IMR-90 (cell line): ENCODE results near the gene SYTL3. TPM values are rescaled to one million over a fixed set of nuclear protein-coding genes. Genes with fewer than 3 reads are reported as not detected.

Source experiments
- ATAC-seq: fragments of 200-7000 bp; cut with Tn5 transposase; 2 replicates; pipeline ENCODE4 v1.9.1; 2020; ENCODE audit warnings: low read depth, mild to moderate bottlenecking, moderate library complexity
- BruUV-seq: library from RNA; stranded (reverse); fragments of 400-500 nt; replicated peaks from 2 replicates; lab custom pipeline; 2021; lab: Mats Ljungman, UMichigan
- CTCF ChIA-PET: fragments of 300-600 bp; formaldehyde crosslinking; extraction: SDS; loops from one replicate; lab custom pipeline; 2021; ENCODE audit warnings: antibody characterized with exemption; lab: Yijun Ruan, JAX
- POLR2A ChIA-PET: fragments of 300-600 bp; sonication (Branson Sonifier 250); formaldehyde crosslinking; loops from one replicate; lab custom pipeline; 2022; ENCODE audit warnings: antibody characterized with exemption; ENCODE audit not compliant: unreplicated experiment; lab: Charles Lee
- DNase-seq: peaks from one replicate; pipeline ENCODE4 v3.0.0; 2013
- H2AFZ ChIP-seq: replicated peaks from 2 replicates; pipeline ENCODE3; 2013; ENCODE audit warnings: low read length, mild to moderate bottlenecking; ENCODE audit not compliant: poor library complexity
- H2AK5ac ChIP-seq: 2 replicates; pipeline ENCODE4 v1.6.1; 2013; ENCODE audit warnings: low read depth, low read length, inconsistent platforms
- H2AK9ac ChIP-seq: replicated peaks from 2 replicates; pipeline ENCODE3; 2013; ENCODE audit warnings: mild to moderate bottlenecking, low read depth, low read length, moderate library complexity; ENCODE audit not compliant: poor library complexity
- H2BK120ac ChIP-seq: 2 replicates; pipeline ENCODE4 v1.6.1; 2013; ENCODE audit warnings: low read depth, low read length, inconsistent platforms
- H2BK15ac ChIP-seq: 3 replicates; pipeline ENCODE4 v1.6.1; 2013; ENCODE audit warnings: low read depth, low read length, inconsistent platforms
- H2BK20ac ChIP-seq: 2 replicates; pipeline ENCODE4 v1.6.1; 2013; ENCODE audit warnings: low read depth, mild to moderate bottlenecking, inconsistent platforms, low read length, moderate library complexity
- H2BK5ac ChIP-seq: 2 replicates; pipeline ENCODE4 v1.6.1; 2013; ENCODE audit warnings: mild to moderate bottlenecking, low read depth, low read length, inconsistent platforms; ENCODE audit not compliant: poor library complexity, severe bottlenecking
- H3K14ac ChIP-seq: replicated peaks from 2 replicates; pipeline ENCODE4 v1.6.1; 2013; ENCODE audit warnings: low read depth, low read length, inconsistent platforms
- H3K18ac ChIP-seq: 2 replicates; pipeline ENCODE4 v1.6.1; 2013; ENCODE audit warnings: low read depth, low read length, control low read depth
- H3K23ac ChIP-seq: 2 replicates; pipeline ENCODE4 v1.6.1; 2013; ENCODE audit warnings: low read depth, low read length, inconsistent platforms
- H3K27ac ChIP-seq: 2 replicates; pipeline ENCODE4 v1.5.1; 2013; ENCODE audit warnings: mild to moderate bottlenecking, control low read depth, low read length; ENCODE audit not compliant: insufficient read depth
- H3K27me3 ChIP-seq: 2 replicates; pipeline ENCODE4 v1.6.1; 2013; ENCODE audit warnings: low read length; ENCODE audit not compliant: control insufficient read depth, insufficient read depth
- H3K36me3 ChIP-seq: 2 replicates; pipeline ENCODE4 v1.6.1; 2013; ENCODE audit warnings: low read length, mixed read lengths; ENCODE audit not compliant: control insufficient read depth, insufficient read depth
- H3K4ac ChIP-seq: 2 replicates; pipeline ENCODE4 v1.6.1; 2013; ENCODE audit warnings: low read depth, low read length, inconsistent platforms
- H3K4me1 ChIP-seq: 2 replicates; pipeline ENCODE4 v1.6.1; 2013; ENCODE audit warnings: low read length, mixed read lengths; ENCODE audit not compliant: control insufficient read depth, insufficient read depth
- H3K4me2 ChIP-seq: 2 replicates; pipeline ENCODE4 v1.6.1; 2013; ENCODE audit warnings: low read depth, mild to moderate bottlenecking, control low read depth, low read length, moderate library complexity
- H3K4me3 ChIP-seq: 2 replicates; pipeline ENCODE4 v1.5.1; 2013; ENCODE audit warnings: low read depth, mild to moderate bottlenecking, control low read depth, low read length, moderate library complexity; ENCODE audit not compliant: insufficient read depth
- H3K56ac ChIP-seq: 2 replicates; pipeline ENCODE4 v1.6.1; 2013; ENCODE audit warnings: low read length, inconsistent platforms; ENCODE audit not compliant: insufficient read depth; ENCODE audit errors: extremely low read depth
- H3K79me1 ChIP-seq, 2 experiments: 2 replicates each; pipeline ENCODE4 v1.6.1; 2013; ENCODE audit warnings: low read length in 2 of 2, inconsistent platforms in 1 of 2, low read depth in 1 of 2
- H3K9ac ChIP-seq: 2 replicates; pipeline ENCODE4 v1.6.1; 2013; ENCODE audit warnings: low read depth, low read length, control low read depth
- H3K9me1 ChIP-seq: 2 replicates; pipeline ENCODE4 v1.6.1; 2013; ENCODE audit warnings: low read length, inconsistent platforms; ENCODE audit not compliant: insufficient read depth
- H3K9me3 ChIP-seq: 2 replicates; pipeline ENCODE4 v1.6.1; 2013; ENCODE audit warnings: low read length; ENCODE audit not compliant: control insufficient read depth, insufficient read depth
- H4K20me1 ChIP-seq: 2 replicates; pipeline ENCODE4 v1.6.1; 2013; ENCODE audit warnings: low read length, inconsistent platforms; ENCODE audit not compliant: insufficient read depth
- H4K5ac ChIP-seq: 2 replicates; pipeline ENCODE4 v1.6.1; 2013; ENCODE audit warnings: mild to moderate bottlenecking, low read depth, low read length, control low read depth
- H4K8ac ChIP-seq, 2 experiments: 2 replicates each; pipeline ENCODE4 v1.6.1; 2013; ENCODE audit warnings: low read depth in 2 of 2, low read length in 2 of 2, control low read depth in 1 of 2, inconsistent platforms in 1 of 2
- H4K91ac ChIP-seq: 2 replicates; pipeline ENCODE4 v1.6.1; 2013; ENCODE audit warnings: low read depth, low read length, inconsistent platforms; ENCODE audit not compliant: insufficient read depth
- BHLHE40 ChIP-seq: fragments of 150-350 bp; IDR thresholded peaks from 2 replicates; pipeline ENCODE4 v1.6.1; 2016; ENCODE audit warnings: mild to moderate bottlenecking, low read depth, low read length
- CEBPB ChIP-seq: IDR thresholded peaks from 2 replicates; pipeline ENCODE4 v1.6.1; 2012; ENCODE audit warnings: low read depth, low read length, improper control_type of control experiment
- CHD1 ChIP-seq: IDR thresholded peaks from 2 replicates; pipeline ENCODE4 v1.6.1; 2012; ENCODE audit warnings: low read depth, low read length, improper control_type of control experiment
- CTCF ChIP-seq: conservative IDR thresholded peaks from 2 replicates; pipeline ENCODE4 v1.5.1; 2012; ENCODE audit warnings: mild to moderate bottlenecking, low read depth, low read length, improper control_type of control experiment
- ELK1 ChIP-seq: fragments of 150-350 bp; IDR thresholded peaks from 2 replicates; pipeline ENCODE4 v1.6.1; 2016; ENCODE audit warnings: low read depth, mild to moderate bottlenecking, low read length, moderate library complexity, borderline replicate concordance
- FOS ChIP-seq: fragments of 150-350 bp; IDR thresholded peaks from 2 replicates; pipeline ENCODE4 v1.6.1; 2016; ENCODE audit warnings: low read depth, low read length
- MAFK ChIP-seq: IDR thresholded peaks from 2 replicates; pipeline ENCODE4 v1.6.1; 2012; ENCODE audit warnings: low read depth, low read length, improper control_type of control experiment
- MAZ ChIP-seq: IDR thresholded peaks from 2 replicates; pipeline ENCODE4 v1.6.1; 2012; ENCODE audit warnings: low read depth, mild to moderate bottlenecking, low read length, improper control_type of control experiment, moderate library complexity, borderline replicate concordance
- MXI1 ChIP-seq: IDR thresholded peaks from 2 replicates; pipeline ENCODE4 v1.6.1; 2012; ENCODE audit warnings: low read depth, mild to moderate bottlenecking, low read length, moderate library complexity, borderline replicate concordance
- NFE2L2 ChIP-seq: fragments of 150-350 bp; IDR thresholded peaks from 2 replicates; pipeline ENCODE4 v1.6.1; 2016; ENCODE audit warnings: low read depth, mild to moderate bottlenecking, low read length
- POLR2A ChIP-seq: IDR thresholded peaks from 2 replicates; pipeline ENCODE4 v1.6.1; 2012; ENCODE audit warnings: mild to moderate bottlenecking, low read depth, low read length
- RAD21 ChIP-seq: IDR thresholded peaks from 2 replicates; pipeline ENCODE4 v1.6.1; 2012; ENCODE audit warnings: low read length, improper control_type of control experiment
- RCOR1 ChIP-seq: IDR thresholded peaks from 2 replicates; pipeline ENCODE4 v1.6.1; 2012; ENCODE audit warnings: mild to moderate bottlenecking, low read length, improper control_type of control experiment; ENCODE audit not compliant: insufficient replicate concordance
- RFX5 ChIP-seq: IDR thresholded peaks from 2 replicates; pipeline ENCODE4 v1.8.0; 2012; ENCODE audit warnings: low read depth, mild to moderate bottlenecking, low read length, moderate library complexity
- SMC3 ChIP-seq: fragments of 150-350 bp; IDR thresholded peaks from 2 replicates; pipeline ENCODE4 v1.6.1; 2016; ENCODE audit warnings: low read depth, mild to moderate bottlenecking, antibody characterized with exemption, low read length, moderate library complexity
- USF2 ChIP-seq: fragments of 150-350 bp; IDR thresholded peaks from 2 replicates; pipeline ENCODE4 v1.6.1; 2017; ENCODE audit warnings: mild to moderate bottlenecking, antibody characterized with exemption, low read length, low read depth
- WGBS, 2 experiments: methylation state at CpG; one replicate each; pipeline versions ENCODE4 v1.1.5 to v1.1.7; 2013; ENCODE audit warnings: missing lambda C conversion rate in 2 of 2; ENCODE audit not compliant: insufficient read length in 1 of 2; ENCODE audit errors: extremely low coverage in 2 of 2; 5-methylcytosine and 5-hydroxymethylcytosine counted together
- dilution Hi-C: fragments of 300-500 bp; cut with HindIII; formaldehyde crosslinking; loops from one replicate; pipeline ENCODE4 v1.14.3; 2018; ENCODE audit warnings: low sequenced_read_pairs; ENCODE audit not compliant: unreplicated experiment
- in situ Hi-C: fragments of 300-500 bp; cut with MboI; formaldehyde crosslinking; loops from 3 replicates; pipeline ENCODE4 v1.14.3; 2019; ENCODE audit warnings: low sequenced_read_pairs, inconsistent platforms, mixed read lengths
- intact Hi-C: fragments of 100-400 bp; cut with micrococcal nuclease; formaldehyde crosslinking; loops from 2 replicates; pipeline ENCODE4 v1.10.0; 2022
- polyA plus RNA-seq, 3 experiments: library from polyadenylated mRNA; depleted of rRNA; stranded (reverse); fragments of >200 nt; gene quantifications; 2 replicates each; pipeline ENCODE4 v1.2.3, GENCODE V29; 2012; ENCODE audit warnings: low replicate concordance in 1 of 3
- total RNA-seq: library from RNA; depleted of rRNA; stranded (reverse); fragments of >200 nt; gene quantifications from 2 replicates; pipeline ENCODE4 v1.2.3, GENCODE V29; 2012

The SYTL3 gene
- total and polyA plus RNA-seq, 2 of the 4 experiments (the other 2 are of a cell fraction) = 2.9 to 4.3 TPM

- DNase-seq (no peak), ATAC-seq (no peak)
- peaks cover 3% of the 10 kb centered on the region; the same call in 1 of the 2 replicates for H3K9me1 ChIP-seq
- no peak overlapping the region for H3K18ac ChIP-seq
- no peak overlapping the region for H3K4ac ChIP-seq
- no peak overlapping the region for H4K5ac ChIP-seq
- no peaks in the 10 kb centered on the region for H3K27me3 ChIP-seq
- H3K79me1 ChIP-seq = no peaks in the 10 kb centered on the region
- no peak for TF ChIP-seq CEBPB
- TF ChIP-seq RAD21 = no peak
- TF ChIP-seq CTCF = no peak
- TF ChIP-seq CHD1 = no peak
- TF ChIP-seq MAZ = no peak
- TF ChIP-seq NFE2L2 = no peak
- TF ChIP-seq FOS = no peak
- no peak for TF ChIP-seq BHLHE40
- TF ChIP-seq RFX5 = no peak
- no peak for TF ChIP-seq POLR2A
- no peak for TF ChIP-seq MAFK
- TF ChIP-seq USF2 = no peak
- TF ChIP-seq MXI1 = no peak
- TF ChIP-seq SMC3 = no peak
- no peak for TF ChIP-seq RCOR1
- no peak for TF ChIP-seq ELK1
- H4K20me1 ChIP-seq = no peaks in the 10 kb centered on the region; the same call in 1 of the 2 replicates
- no peak overlapping the region for H3K14ac ChIP-seq
- intact Hi-C loops (no loop called here), in situ Hi-C loops (no loop called here), dilution Hi-C loops (no loop called here)
- WGBS, 2 experiments = 81% methylated on average over 7 of the region's 9 CpGs; no CpG with 5 or more reads in 1 of the 2 experiments
- H2AK9ac ChIP-seq = no peak overlapping the region
- H3K56ac ChIP-seq = no peak overlapping the region
- H3K9ac ChIP-seq = no peak overlapping the region
- H2AK5ac ChIP-seq = no peak overlapping the region
- CTCF ChIA-PET = no interaction called here
- H2BK120ac ChIP-seq = no peak overlapping the region
- POLR2A ChIA-PET = no interaction called here
- H2AFZ ChIP-seq = no peak overlapping the region
- H2BK20ac ChIP-seq = no peak overlapping the region
- H3K36me3 ChIP-seq = no peaks in the 10 kb centered on the region
- H3K9me3 ChIP-seq = no peaks in the 10 kb centered on the region
- H3K4me1 ChIP-seq = no peaks in the 10 kb centered on the region; the same call in 1 of the 2 replicates
- H3K27ac ChIP-seq = no peak overlapping the region
- H2BK15ac ChIP-seq = no peak overlapping the region
- no peak overlapping the region for H3K4me3 ChIP-seq
- no peak overlapping the region for H4K8ac ChIP-seq
- no peak overlapping the region for H3K4me2 ChIP-seq
- H3K23ac ChIP-seq = no peak overlapping the region
- no TSS peak for BruUV-seq
- H2BK5ac ChIP-seq = no peak overlapping the region
- no peak overlapping the region for H4K91ac ChIP-seq
Observed at GRCh38 chr6:158757753-158758090, 107.9 kb downstream of the SYTL3 start.
